ENCODE measurements around the gene TACR1. TPM values are rescaled to one million over a fixed set of nuclear protein-coding genes. Genes with fewer than 3 reads are reported as not detected.
A peak's percentile ranks its signal among the peaks of the same experiment; 100 is the strongest.

TACR1 gene
- total and polyA plus RNA-seq, 2 of the 13 experiments (the other 11 are each of a cell fraction or from before 2014, with no cell fraction given) = not detected

DNA sequence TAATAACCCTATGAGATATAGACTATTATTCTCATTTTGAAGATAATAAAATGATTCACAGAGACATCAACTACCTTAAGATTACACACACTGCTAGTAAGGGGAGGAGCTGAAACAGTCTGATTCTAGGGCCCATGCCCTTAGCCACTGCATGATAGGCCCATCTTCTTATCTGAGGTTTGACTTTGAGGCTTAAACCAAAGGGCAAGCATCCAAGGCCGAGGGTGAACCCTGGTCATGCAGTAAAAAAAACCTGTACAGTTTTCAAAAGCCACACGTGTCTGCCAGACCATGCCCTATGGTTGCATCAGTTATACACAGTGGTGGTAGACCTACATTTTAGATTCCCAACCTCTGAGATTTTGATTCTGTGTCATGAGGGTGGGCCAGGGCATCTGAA is 196.0 kb downstream of the TACR1 start (continued):
- TF ChIP-seq ZIK1 (CRISPR knock-in tag; IDR thresholded peaks at IDR 0.05; ENCODE audit: borderline replicate concordance, low read depth) (no peak), ZMAT3 (CRISPR knock-in tag; conservative IDR thresholded peaks at IDR 0.05) (0 out of 2 replicates have a peak, but pooled peaks have one; percentile 29), HNF4A (CRISPR knock-in tag; IDR thresholded peaks at IDR 0.05) (peak; percentile 70), TEAD3 (CRISPR knock-in tag; optimal IDR thresholded peaks at IDR 0.05; ENCODE audit: borderline replicate concordance) (no peak), CTCF (CRISPR knock-in tag; IDR thresholded peaks at IDR 0.05) (no peak), ATRX (CRISPR knock-in tag; IDR thresholded peaks at IDR 0.05; ENCODE audit: borderline replicate concordance) (no peak), POLR2AphosphoS5 (IDR thresholded peaks at IDR 0.05; ENCODE audit: low read depth, low read length) (no peak), ZNF318 (CRISPR knock-in tag; IDR thresholded peaks at IDR 0.05) (no peak), KAT2B (IDR thresholded peaks at IDR 0.05; ENCODE audit: borderline replicate concordance, low read depth, low read length) (no peak), ESRRA (CRISPR knock-in tag; IDR thresholded peaks at IDR 0.05; ENCODE audit: low read depth) (peak; percentile 66; the same call in 1 of the 2 replicates), EHMT2 (IDR thresholded peaks at IDR 0.05; ENCODE audit: borderline replicate concordance, low read depth, low read length) (0 out of 2 replicates have a peak, but pooled peaks have one; percentile 45), MBD4 (IDR thresholded peaks at IDR 0.05; ENCODE audit: borderline replicate concordance, low read length) (no peak), ZNF362 (CRISPR knock-in tag; IDR thresholded peaks at IDR 0.05; ENCODE audit: borderline replicate concordance) (peak; percentile 68; the same call in 1 of the 2 replicates)
